ENCODE data around the gene MGLL. TPM values are rescaled to one million over a fixed set of nuclear protein-coding genes. Genes with fewer than 3 reads are reported as not detected.
A peak's percentile ranks its signal among the peaks of the same experiment; 100 is the strongest.

Gene MGLL
- polyA plus RNA-seq, 1 donor from 2014 or later = 8.6 TPM

DNA sequence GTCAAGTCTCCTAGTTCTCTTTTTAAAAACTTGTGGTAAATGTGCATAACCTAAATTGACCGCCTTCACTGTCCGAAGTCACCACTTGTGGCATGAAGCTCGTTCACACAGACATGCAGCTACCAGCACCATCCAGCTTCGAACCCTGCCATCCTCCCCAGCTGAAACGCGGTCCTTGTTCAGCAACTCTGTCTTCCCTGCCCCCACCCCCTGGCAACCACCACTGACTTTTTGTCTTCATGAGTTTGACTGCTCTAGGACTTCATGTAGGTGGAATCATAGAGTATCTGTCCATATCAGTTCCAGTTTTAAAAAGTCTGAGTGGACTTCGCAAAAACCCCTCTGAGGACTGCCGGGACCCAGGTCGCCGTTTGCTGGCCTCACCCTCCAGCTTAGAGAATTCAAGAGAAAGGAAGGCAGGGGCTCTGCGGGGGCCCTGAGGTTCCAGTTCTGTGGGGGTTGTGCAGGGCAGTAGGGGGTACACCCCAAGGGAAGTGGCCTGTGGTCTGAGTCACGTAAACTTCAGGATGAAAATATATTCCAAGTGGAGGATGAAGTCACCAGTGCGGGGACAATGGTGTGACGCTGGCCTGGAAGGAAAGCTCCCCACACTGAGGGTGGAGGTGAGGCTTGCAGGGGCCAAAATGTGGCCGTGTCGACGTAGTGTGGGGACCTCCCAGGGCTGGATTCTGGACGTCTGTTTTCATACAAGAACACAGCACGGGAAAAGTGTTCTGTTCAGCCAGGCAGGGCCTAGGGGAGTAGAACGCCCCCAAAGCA lies 82.0 kb downstream of the MGLL start:
- H3K27ac Mint-ChIP-seq = no peak overlapping the region

DNA sequence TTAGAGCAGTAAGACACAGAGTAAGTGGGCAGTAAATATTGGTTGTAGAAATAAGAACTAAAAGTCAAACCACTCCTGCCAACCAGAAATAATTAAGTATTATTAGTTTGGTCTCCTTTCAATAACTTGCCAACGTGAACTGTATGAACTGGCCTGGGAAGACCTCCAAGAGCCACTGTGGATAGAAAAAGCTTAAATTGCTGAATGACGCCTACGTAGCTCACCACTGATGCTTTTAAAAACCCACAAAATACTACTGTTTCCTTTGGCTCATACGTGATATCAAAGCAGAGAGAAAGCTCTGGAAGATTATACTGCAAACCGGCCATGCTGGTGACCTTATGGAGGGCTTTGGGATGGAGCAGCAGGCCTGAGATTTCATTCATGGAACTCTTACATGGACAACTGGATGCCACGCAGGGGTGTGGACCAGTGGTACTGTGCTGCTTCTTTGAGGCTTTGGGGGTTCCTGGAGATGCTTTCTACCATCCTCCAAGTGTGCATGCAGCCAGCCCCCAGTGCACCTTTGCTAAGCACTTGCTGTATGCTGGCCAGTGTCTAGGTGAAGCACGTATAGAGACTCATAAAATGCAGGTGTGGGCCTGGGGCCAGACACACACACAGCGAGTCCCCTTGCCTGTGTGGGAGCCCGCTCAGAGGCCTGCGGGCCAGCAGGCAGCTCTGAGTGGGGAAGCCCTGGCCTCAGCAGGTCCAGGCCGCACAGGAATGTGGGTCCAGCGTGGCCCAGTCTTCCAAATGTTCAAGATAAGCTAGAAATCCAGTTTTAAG lies 82.8 kb downstream of the MGLL start:
- Mint-ChIP-seq H3K4me3 (no peak overlapping the region), H3K27ac (no peak overlapping the region), H3K27me3 (peaks cover 2% of the 10 kb centered on the region), H3K36me3 (no peaks in the 10 kb centered on the region), H3K9me3 (no peaks in the 10 kb centered on the region), H3K4me1 (peaks cover 19 to 20% (median 20%) of the 10 kb centered on the region in 3 donors)

More for the DNA sequence above, 82.0 kb downstream of the MGLL start:
- Mint-ChIP-seq H3K4me3 (no peak overlapping the region), H3K36me3 (no peaks in the 10 kb centered on the region), H3K4me1 (peaks cover 11 to 12% (median 12%) of the 10 kb centered on the region in 3 donors), H3K27me3 (peaks cover 2% of the 10 kb centered on the region), H3K9me3 (no peaks in the 10 kb centered on the region)

DNA sequence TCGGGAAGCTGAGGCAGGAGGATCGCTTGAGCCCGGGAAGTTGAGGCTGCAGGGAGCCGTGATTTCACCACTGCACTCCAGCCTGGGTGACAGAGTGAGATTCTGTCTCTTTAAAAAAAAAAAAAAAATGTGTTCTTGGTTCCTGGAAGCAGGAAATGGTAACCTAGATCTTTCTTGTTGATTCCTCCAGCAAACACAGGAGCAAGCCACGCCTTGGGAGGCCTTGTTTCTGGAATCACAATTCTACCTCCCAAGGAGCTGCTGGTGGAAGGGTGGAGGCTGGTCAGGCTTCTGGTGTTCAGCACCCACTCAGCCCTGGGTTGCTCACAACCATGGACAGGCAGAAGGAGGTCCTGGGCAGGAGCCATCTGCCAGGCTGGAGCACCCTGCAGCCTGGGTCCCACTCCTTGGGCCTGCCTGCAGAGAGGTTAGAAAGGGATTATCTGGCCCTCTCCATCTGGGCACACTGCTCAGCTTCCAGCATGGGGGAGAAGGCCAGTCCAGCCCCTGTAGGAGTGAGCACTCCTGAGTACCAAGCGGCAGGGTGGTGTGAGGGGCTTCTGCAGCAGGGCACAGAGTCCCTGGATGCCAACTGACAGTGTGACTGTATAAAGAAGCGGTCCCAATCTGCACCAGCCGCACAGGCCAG lies 84.0 kb downstream of the MGLL start:
- Mint-ChIP-seq H3K27me3 (peaks cover 2% of the 10 kb centered on the region), H3K9me3 (no peaks in the 10 kb centered on the region), H3K4me3 (no peak overlapping the region), H3K4me1 (peaks cover 23 to 24% (median 23%) of the 10 kb centered on the region in 3 donors), H3K36me3 (no peaks in the 10 kb centered on the region), H3K27ac (peak overlapping the region in 1 of 3 donors; percentile 26)

DNA sequence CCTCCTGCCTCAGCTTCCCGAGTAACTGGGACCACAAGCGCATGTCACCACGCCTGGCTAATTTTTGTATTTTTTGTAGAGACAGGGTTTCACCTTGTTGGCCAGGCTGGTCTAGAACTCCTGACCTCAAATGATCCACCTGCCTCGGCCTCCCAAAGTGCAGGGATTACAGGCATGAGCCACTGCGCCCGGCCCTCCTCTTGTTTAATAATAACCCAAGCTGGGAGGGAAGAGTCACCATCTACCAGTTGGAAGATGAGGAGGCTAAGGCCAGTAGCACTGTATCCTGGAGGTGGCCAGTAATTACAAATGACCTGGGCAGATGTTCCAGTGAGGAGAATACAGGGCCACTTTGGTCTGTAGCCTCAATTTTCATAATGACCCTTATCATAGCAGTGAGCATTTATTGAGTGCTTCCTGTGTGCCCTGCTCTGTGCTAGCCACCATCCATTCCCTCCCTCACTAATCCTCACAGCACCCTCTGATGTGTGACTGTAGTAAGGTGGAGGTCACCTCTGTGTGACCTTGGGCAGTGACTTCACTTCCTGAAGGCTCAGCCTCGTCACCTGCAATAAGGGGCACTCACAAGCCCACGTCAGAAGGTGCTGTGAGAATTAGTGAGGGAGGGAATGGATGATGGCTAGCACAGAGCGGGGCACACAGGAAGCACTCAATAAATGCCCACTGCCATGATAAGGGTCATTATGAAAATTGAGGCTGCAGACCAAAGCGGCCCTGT lies 85.3 kb downstream of the MGLL start:
- peak overlapping the region in 1 of 4 donors; percentile 88 for H3K4me3 Mint-ChIP-seq
- peak overlapping the region in 1 of 3 donors; percentile 25 for H3K27ac Mint-ChIP-seq
- H3K4me1 Mint-ChIP-seq = peaks cover 23 to 29% (median 27%) of the 10 kb centered on the region in 3 donors
- no peaks in the 10 kb centered on the region for H3K9me3 Mint-ChIP-seq
- H3K27me3 Mint-ChIP-seq = peaks cover 2% of the 10 kb centered on the region
- H3K36me3 Mint-ChIP-seq = no peaks in the 10 kb centered on the region

DNA sequence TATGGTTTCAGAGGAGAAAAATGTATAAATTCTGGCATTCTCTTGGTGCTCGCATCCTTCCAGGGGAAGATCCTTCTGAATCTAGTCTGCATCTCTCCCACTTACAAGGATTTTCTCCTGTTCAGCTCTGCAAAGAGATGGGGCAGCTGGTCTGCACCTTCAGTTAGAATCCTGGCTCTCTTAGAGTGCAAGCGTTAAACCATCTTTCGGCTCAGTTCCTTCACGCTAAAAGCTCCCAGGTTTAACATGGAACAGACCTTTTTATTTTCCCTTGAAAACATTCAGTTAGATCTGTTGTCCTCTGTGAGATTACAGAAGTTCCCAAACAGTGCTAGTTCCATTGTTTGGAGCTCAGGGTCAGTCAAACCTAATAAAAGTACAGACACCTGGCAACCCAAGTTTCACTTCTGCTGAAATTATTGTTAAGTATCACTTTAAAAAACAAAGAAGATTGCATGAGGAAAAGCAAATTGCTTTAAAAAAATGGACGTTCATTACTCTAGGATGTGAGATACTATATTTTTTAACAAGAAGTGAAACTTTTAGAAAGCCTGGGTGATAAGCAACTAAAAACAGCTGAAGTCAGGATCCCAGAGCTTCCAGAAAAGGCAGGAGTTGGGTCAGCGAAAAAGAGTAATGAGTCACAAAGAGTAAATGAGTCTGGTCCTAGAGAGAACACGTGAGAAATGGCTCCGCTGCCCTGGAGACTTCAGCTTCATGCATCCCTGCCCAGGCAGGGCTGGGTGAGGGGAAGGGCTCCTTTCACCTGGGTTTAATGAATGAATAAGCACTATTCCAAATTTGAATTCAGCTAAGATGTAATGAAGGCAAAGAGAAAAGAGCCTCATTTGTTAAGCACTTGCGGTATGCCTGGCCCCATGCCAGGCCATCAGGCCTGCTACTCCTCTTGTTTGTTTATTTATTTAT lies 86.3 kb downstream of the MGLL start:
- peaks cover 23 to 29% (median 27%) of the 10 kb centered on the region in 3 donors for H3K4me1 Mint-ChIP-seq
- peak overlapping the region; percentile 48 to 88 (median 80) for H3K4me3 Mint-ChIP-seq
- no peaks in the 10 kb centered on the region for H3K36me3 Mint-ChIP-seq
- H3K27ac Mint-ChIP-seq = peak overlapping the region; percentile 33 to 93 (median 49)
- H3K9me3 Mint-ChIP-seq = no peaks in the 10 kb centered on the region
- peaks cover 2% of the 10 kb centered on the region for H3K27me3 Mint-ChIP-seq

DNA sequence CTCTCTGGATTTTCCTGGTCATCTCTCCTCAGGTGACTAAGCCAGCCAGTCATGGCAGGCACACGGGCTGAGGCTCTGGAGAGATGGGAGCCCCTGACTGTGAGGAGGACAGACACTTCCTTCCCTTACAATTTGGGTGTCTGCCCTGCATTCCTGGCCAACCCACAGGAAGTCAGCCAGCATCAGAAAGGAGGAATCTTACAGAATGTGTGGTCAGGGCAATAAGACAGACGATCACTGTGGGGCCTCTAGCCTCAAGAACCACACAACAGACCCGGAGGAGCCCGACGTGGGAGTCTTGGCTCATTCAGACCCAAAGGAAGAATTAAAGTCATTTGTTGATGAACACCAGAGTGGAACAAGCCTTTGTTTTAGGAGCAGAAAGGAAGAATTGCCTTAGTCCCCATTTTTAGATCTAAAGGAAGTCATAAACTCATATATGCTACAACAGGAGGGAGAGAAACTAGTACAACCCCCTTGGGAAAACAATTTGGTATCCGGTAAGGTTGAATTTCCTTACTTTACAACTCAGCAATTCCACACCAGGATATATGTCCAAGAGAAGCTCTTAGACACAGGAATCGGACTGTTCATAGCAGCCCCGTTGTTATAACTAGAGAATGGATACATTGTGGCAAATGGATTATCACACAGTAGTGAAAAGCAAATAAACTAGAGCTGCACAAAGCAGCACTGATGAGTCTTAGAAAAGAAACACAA lies 87.4 kb downstream of the MGLL start:
- Mint-ChIP-seq H3K27me3 (no peaks in the 10 kb centered on the region), H3K27ac (peak overlapping the region in 1 of 3 donors; percentile 50), H3K4me3 (peak overlapping the region; percentile 38 to 87 (median 67)), H3K9me3 (no peaks in the 10 kb centered on the region), H3K4me1 (peaks cover 23 to 31% (median 29%) of the 10 kb centered on the region in 3 donors), H3K36me3 (no peaks in the 10 kb centered on the region)

DNA sequence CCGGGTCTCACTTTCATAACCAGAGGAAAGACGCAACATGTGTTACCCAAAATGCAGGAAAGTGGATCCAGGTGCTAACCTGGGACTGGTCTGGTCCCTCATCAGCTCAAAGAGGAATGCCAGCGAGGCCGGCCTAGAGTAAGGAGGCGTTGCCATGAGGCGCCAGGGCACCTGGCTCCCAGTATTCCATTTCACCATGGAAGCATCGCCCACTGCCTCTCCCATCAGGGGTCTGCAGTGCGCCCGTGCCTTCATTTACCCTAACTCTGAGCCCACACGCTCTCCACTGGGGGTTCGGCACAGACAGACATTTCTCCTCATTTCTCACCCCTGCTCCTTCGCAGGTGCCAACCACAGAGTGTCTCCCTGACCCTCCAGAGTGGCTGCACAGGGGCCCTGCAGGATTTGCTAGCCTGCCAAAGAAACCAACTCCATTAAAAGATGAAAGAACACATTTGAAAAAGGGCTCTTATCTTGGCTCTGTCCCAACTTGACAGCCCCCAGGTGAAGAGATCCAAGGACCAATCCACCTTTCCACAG lies 88.1 kb downstream of the MGLL start:
- Mint-ChIP-seq H3K36me3 (no peaks in the 10 kb centered on the region), H3K27me3 (no peaks in the 10 kb centered on the region)

DNA sequence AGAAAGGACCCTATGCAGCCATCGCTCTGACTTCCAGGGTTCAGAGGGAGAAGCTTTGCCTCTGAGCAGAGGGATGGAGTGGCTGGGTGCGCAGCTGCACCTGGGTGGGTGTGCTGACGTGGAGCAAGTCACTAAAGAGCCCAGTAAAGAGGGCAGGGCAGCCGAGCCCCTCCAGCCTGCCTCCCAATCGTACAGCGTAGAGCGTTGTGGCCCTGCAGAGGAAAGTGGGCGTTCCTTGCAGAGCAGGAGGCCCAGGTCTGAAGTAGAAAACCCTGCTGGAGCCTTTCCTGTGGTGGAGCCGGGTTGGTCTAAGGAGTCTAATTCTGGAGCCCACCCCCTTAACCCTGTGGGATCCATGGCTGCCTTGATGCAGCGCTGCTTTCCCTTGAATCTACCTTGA lies 88.5 kb downstream of the MGLL start:
- H3K27me3 Mint-ChIP-seq = no peaks in the 10 kb centered on the region
- H3K4me3 Mint-ChIP-seq = peak overlapping the region in 2 of 4 donors; percentile 21 to 52
- H3K27ac Mint-ChIP-seq = no peak overlapping the region
- peaks cover 23 to 34% (median 29%) of the 10 kb centered on the region in 3 donors for H3K4me1 Mint-ChIP-seq
- no peaks in the 10 kb centered on the region for H3K36me3 Mint-ChIP-seq
- H3K9me3 Mint-ChIP-seq = no peaks in the 10 kb centered on the region

More for the DNA sequence above, 88.1 kb downstream of the MGLL start:
- peaks cover 23 to 34% (median 29%) of the 10 kb centered on the region in 3 donors for H3K4me1 Mint-ChIP-seq
- H3K27ac Mint-ChIP-seq = no peak overlapping the region
- peak overlapping the region in 1 of 4 donors; percentile 87 for H3K4me3 Mint-ChIP-seq
- H3K9me3 Mint-ChIP-seq = no peaks in the 10 kb centered on the region

DNA sequence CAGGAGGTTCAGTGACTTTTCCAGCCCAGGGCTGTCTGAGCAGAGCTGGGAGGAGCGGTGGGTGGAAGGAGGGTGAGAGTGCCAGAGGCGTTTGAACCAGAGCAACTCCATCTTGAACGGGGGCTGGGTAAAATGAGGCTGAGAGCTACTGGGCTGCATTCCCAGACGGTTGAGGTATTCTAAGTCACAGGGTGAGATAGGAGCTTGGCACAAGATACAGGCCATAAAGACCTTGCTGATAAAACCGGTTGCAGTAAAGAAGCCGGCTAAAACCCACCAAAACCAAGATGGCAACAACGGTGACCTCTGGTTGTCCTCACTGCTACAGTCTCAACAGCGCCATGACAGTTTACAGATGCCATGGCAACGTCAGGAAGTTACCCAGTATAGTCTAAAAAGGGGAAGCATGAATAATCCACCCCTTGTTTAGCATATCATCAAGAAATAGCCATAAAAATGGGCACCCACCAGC lies 89.4 kb downstream of the MGLL start:
- H3K27me3 Mint-ChIP-seq = no peaks in the 10 kb centered on the region
- H3K4me3 Mint-ChIP-seq = no peak overlapping the region
- H3K4me1 Mint-ChIP-seq = peaks cover 23 to 34% (median 29%) of the 10 kb centered on the region in 3 donors
- H3K9me3 Mint-ChIP-seq = no peaks in the 10 kb centered on the region
- no peaks in the 10 kb centered on the region for H3K36me3 Mint-ChIP-seq
- H3K27ac Mint-ChIP-seq = peak overlapping the region; percentile 37 to 47 (median 41)

DNA sequence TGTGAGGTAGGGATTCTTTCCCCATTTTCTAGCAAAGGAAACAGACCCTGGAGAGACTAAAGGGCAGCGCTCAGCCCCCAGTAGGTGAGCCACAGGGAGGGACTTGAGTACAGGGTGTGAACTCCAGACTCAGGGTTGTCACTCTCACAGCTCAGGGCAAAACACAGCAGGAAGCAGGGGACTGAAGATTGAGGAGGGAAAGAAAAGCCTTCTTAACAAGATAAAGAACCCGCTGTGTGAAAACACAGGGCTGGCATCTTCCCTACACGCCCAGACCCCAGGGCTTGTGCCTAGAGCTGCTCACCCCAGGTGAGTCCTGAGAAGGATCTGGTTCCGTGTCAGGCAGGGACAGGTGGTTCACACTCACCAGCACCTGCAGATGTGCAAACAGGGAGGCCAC lies 90.0 kb downstream of the MGLL start:
- Mint-ChIP-seq H3K4me1 (peaks cover 21 to 34% (median 29%) of the 10 kb centered on the region in 3 donors), H3K36me3 (no peaks in the 10 kb centered on the region), H3K27ac (no peak overlapping the region), H3K9me3 (no peaks in the 10 kb centered on the region), H3K4me3 (no peak overlapping the region), H3K27me3 (no peaks in the 10 kb centered on the region)

DNA sequence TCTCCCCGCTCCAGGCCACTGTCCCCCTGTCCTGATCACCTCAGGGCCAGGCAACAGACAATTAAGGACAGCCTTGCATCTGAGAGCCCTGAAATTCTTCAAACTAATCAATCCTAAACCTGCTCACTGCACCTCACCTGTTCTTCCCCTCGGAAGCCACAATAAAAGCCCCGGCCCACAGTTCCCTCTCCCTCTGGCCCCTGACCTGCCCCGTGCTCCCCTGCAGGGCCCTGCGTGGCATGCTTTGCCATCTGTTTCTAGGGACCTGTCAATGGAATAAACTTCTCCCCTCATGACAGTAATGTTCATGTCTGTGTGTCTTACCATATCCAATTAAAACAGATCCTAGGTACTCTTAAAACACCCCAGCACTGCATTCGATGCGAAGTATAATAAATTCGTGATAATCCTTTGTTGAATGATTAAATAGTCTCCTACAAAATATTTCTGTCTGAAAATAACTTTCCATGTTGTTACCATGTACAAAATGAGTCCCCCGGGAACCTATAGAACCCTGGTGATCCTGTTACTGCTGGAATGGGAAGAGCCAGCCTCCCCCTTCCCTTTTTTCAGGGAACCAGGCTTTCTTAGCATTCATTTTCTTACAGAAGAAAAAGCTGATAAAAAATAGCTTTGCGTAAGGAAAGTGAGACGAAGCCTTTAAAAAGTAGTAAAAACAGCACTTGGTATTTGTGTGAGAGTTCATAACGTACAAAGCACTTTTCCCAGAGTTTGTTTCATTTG lies 90.6 kb downstream of the MGLL start:
- H3K27me3 Mint-ChIP-seq = no peaks in the 10 kb centered on the region
- H3K36me3 Mint-ChIP-seq = no peaks in the 10 kb centered on the region
- no peak overlapping the region for H3K4me3 Mint-ChIP-seq
- peak overlapping the region in 1 of 3 donors; percentile 72 for H3K27ac Mint-ChIP-seq
- peaks cover 21 to 34% (median 29%) of the 10 kb centered on the region in 3 donors for H3K4me1 Mint-ChIP-seq
- no peaks in the 10 kb centered on the region for H3K9me3 Mint-ChIP-seq

DNA sequence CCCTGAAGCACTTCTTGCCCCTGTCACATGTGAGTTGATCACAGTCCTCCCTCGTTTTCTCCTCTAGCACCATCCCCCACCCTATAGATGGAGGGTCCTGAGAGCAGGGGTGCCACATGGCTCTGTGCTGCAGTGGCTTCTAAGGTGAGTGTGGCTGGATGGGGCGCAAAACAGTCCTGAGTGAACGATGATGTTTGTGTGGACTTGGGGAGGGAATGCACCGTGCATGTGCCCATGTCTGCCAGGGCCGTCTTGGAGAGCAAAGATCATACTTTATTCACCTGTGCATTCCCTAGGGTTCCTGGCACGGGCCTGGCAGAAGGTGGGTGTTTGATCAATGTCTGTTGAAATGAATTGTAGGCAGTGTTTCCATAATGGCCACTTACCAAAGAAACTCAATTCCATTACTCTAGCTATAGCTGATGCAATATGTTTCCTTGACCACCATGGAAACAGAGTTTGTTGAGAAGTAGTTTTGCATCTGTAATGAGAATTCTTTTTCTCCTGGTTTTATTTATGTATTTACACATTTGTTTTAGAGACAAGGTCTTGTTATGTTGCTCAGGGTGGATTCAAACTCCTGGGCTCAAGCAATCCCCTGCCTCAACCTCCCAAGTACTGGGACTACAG lies 91.5 kb downstream of the MGLL start:
- peak overlapping the region in 1 of 3 donors; percentile 28 for H3K27ac Mint-ChIP-seq
- H3K9me3 Mint-ChIP-seq = peaks cover 0 to 2% (median 0%) of the 10 kb centered on the region in 3 donors
- H3K36me3 Mint-ChIP-seq = no peaks in the 10 kb centered on the region
- H3K4me3 Mint-ChIP-seq = no peak overlapping the region
- H3K4me1 Mint-ChIP-seq = peaks cover 15 to 26% (median 23%) of the 10 kb centered on the region in 3 donors
- no peaks in the 10 kb centered on the region for H3K27me3 Mint-ChIP-seq
